Adipocyte (in vitro differentiated cells): ENCODE data around the gene PREPL.
"Not testable (repeated sequence)": the region's sequence is repeated elsewhere in the genome, so short reads cannot be mapped to it uniquely, and the experiment has no call there.

Experiments
- DNase-seq: peaks from one replicate; pipeline ENCODE4 v3.0.0-alpha.2; 2015; ENCODE audit warnings: low read depth
- H3K27me3 ChIP-seq: replicated peaks from 2 replicates; pipeline ENCODE4 v1.7.0; 2013; ENCODE audit warnings: mild to moderate bottlenecking, low read length, moderate library complexity; ENCODE audit not compliant: control insufficient read depth, insufficient read depth
- H3K36me3 ChIP-seq: 2 replicates; pipeline ENCODE4 v1.7.0; 2013; ENCODE audit warnings: low read length, mild to moderate bottlenecking, moderate library complexity; ENCODE audit not compliant: control insufficient read depth, insufficient read depth, severe bottlenecking
- H3K4me1 ChIP-seq: 2 replicates; pipeline ENCODE4 v1.7.0; 2013; ENCODE audit warnings: mild to moderate bottlenecking, low read length, moderate library complexity; ENCODE audit not compliant: control insufficient read depth, insufficient read depth
- H3K4me3 ChIP-seq: 2 replicates; pipeline ENCODE4 v1.7.0; 2013; ENCODE audit warnings: mild to moderate bottlenecking, low read length, moderate library complexity
- H3K9ac ChIP-seq: 2 replicates; pipeline ENCODE4 v1.7.0; 2013; ENCODE audit warnings: mild to moderate bottlenecking, low read length, moderate library complexity
- H3K9me3 ChIP-seq: 2 replicates; pipeline ENCODE4 v1.7.0; 2013; ENCODE audit warnings: mild to moderate bottlenecking, low read length, moderate library complexity; ENCODE audit not compliant: control insufficient read depth

The PREPL gene

DNA sequence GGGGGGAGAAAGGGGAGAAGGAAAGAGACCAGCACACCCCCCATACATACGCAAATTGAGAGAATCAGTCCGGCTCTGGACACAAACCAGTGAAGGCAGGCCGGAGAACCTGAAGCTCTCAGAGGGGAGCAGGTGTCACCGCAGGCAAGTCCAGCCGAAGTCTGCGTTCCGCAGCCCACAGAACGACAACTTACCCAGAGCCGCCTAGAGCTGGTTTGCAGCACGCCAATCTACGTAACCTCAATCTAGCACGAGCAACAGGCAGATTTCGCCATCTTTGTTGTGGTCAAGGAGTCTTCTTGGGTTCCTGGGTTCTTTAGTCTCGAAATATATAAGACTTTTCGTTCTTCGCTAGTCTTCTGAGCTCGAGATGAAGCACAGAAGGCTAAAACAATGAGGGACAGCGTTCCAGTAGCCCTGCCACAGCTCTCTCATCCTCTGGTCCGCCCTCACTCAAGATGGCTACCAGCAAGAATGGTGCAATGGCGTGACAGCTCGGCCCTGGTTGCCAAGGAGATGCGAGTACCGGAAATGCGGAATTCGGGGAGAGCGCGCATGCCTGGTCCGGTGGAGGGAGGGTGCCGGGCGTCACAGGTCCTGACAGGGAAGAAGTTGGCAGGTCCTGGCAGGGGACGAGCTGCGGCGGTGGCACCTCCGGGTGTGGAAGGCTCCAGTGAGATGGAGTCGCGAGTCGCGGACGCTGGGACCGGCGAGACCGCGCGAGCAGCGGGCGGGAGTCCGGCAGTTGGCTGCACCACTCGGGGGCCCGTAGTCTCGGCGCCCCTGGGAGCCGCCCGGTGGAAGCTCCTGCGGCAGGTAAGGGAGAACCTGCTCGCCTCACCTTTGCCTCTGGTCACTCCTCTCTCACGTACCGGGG lies at the start of gene PREPL, which contains the start of gene CAMKMT:
TSS of gene PREPL (minus strand) at position 165 of the 877 bp plus-strand sequence. CDS start 15,152 bp downstream, outside the sequence.
TSS of gene CAMKMT (plus strand) at position 618 of the 877 bp plus-strand sequence.
- peaks cover 15% of the 10 kb centered on the region for H3K4me1 ChIP-seq
- peak within 1 kb of the TSS; percentile 96 for H3K4me3 ChIP-seq
- H3K9me3 ChIP-seq, result no peaks in the 10 kb centered on the region
- peak; percentile 99 for DNase-seq
- H3K9ac ChIP-seq, result peak within 1 kb of the TSS; percentile 94
- no peaks in the 10 kb centered on the region for H3K36me3 ChIP-seq
- no peaks in the 10 kb centered on the region for H3K27me3 ChIP-seq

DNA sequence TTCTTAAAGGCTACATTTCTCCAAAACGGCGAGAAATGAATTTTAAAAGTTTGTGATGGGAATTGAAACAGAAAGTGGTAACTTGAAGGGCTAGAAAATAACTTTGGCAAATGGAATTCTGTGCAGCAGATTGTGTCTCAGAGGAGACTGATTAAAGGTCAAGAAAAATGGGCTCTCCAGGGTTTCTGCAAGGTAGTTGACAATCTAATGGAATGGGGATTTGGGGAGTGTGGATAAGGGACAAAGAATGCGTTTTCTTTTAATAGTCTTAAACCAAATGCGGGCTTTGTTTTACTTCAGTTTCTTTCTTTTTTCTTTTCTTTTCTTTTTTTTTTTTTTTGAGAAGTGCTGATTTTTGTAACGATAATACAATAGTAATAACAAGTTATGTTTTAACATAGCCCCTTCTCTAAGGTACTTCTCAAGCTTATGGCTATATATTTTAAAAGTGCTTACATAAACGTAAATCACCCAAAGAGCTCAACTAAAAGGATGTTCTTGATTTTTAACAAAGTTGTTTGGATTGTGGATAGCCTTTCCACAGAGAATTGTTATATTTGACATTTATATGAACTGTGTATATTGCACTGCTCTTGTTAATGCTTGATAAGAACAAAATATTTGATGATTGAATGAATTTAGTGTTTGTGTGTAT lies 37.1 kb upstream of the PREPL start:
- H3K4me1 ChIP-seq, result peaks cover 12% of the 10 kb centered on the region
- no peaks in the 10 kb centered on the region for H3K27me3 ChIP-seq
- H3K4me3 ChIP-seq, result peak overlapping the region; percentile 80
- no peaks in the 10 kb centered on the region for H3K36me3 ChIP-seq
- H3K9me3 ChIP-seq, result no peaks in the 10 kb centered on the region
- peak; percentile 39 for DNase-seq
- peak overlapping the region; percentile 36 for H3K9ac ChIP-seq

DNA sequence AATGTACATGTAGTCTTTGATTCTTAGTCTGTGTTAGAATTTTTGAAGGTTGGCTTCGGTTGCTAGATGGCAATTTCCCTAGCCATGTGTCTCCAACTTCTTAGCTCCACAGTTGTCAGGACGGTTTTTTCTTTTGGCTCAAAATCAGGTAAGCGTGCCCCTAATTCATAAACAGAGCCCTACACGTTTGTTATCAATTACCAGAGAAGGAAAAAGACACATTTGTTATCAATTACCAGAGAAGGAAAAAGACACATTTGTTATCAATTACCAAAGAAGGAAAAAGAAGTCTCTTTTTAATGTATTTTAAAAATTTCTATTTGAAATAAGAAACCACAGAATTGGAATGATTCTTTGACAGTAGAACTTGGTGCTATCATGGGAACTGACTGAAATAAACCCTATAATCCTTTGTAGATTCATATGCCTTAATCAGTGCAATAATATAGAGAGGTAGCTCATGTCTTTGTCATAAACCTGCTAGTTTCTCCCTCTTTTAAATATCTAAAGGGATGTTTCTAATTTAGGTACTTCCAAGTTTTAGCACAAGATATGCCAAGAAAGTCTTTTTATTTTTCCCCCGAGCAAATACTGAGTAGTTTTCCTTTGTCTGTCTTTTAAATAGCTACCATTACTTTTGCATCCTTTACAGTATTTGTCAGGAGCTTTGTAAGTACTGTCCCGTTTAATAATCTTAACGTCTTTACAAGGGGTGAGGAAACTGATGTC lies 36.3 kb upstream of the PREPL start:
- H3K36me3 ChIP-seq, result no peaks in the 10 kb centered on the region
- DNase-seq, result peak; percentile 28
- H3K4me3 ChIP-seq, result peak overlapping the region; percentile 80
- H3K27me3 ChIP-seq, result no peaks in the 10 kb centered on the region
- no peaks in the 10 kb centered on the region for H3K9me3 ChIP-seq
- peaks cover 12% of the 10 kb centered on the region for H3K4me1 ChIP-seq
- H3K9ac ChIP-seq, result peak overlapping the region; percentile 36

DNA sequence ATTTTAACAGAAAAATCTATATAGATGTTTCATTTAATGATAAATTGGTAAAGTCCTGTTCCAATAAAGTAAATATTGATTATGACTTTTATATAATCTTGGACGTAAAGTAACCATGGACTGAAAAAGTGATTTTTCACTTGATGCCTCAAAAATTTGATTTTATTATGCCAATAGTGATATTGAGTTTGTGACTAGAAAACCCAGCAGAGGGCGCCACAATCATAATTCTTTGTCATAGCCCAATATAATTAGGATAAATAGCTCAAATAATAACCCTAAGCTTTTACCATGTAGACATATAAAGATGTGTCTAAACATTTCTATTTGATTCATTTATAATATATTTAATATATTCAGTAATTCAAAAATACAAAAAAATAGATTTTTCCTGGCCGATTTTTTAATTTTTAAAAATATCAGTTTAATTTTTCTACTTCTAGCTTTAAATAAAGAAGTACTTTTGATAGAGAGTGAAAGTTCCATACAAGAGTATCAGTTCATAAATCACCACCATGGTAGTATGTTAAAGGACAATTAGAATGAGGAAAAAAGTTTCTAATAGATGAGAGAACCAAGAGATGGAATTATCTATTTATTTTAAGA lies 31.1 kb upstream of the PREPL start:
- no peaks in the 10 kb centered on the region for H3K4me1 ChIP-seq
- H3K4me3 ChIP-seq, result no peak overlapping the region
- DNase-seq, result peak; percentile 84
- no peaks in the 10 kb centered on the region for H3K9me3 ChIP-seq
- no peak overlapping the region for H3K9ac ChIP-seq
- no peaks in the 10 kb centered on the region for H3K27me3 ChIP-seq
- H3K36me3 ChIP-seq, result no peaks in the 10 kb centered on the region

DNA sequence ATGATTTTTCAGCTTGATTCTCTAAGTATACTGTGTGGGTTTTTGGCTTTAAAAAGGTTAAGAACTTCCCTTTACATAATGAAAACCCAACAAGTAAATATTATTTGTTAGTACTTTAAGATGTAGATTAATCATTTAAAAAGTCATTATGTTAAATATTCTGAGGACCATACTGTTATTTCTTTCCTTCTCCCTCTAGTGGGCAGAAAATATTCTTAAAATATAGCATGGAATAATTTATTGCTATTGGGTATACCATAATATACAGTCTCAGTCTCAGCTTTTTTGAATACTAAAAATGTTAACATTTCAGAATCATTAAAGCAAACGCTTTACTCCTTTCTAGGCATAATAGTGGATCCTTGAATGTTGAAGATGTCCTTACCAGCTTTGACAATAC lies 28.6 kb upstream of the PREPL start:
- H3K9me3 ChIP-seq, result no peaks in the 10 kb centered on the region
- H3K4me3 ChIP-seq, result no peak overlapping the region
- H3K36me3 ChIP-seq, result no peaks in the 10 kb centered on the region
- H3K4me1 ChIP-seq, result no peaks in the 10 kb centered on the region
- DNase-seq, result peak; percentile 50
- no peak overlapping the region for H3K9ac ChIP-seq
- H3K27me3 ChIP-seq, result no peaks in the 10 kb centered on the region

DNA sequence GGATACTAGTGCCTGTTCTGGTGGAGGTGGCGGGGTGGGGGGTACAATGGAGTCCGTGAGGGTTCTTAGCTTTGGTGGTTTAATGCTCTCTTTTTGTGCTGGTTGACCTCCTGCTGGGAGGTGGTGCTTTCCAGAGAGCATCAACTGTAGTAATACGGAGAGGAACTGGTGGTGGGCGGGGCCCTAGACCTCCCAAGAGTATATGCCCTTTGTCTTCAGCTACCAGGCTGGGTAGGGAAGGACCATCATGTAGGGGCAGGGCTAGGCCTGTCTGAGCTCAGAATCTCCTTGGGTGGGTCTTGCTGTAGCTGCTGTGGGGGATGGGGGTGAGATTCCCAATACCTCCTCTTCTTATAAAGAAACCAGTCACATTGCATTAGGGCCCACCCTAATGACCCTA lies 27.6 kb upstream of the PREPL start:
- no peaks in the 10 kb centered on the region for H3K9me3 ChIP-seq
- H3K4me1 ChIP-seq, result no peaks in the 10 kb centered on the region
- DNase-seq, result no peak
- no peak overlapping the region for H3K4me3 ChIP-seq
- no peak overlapping the region for H3K9ac ChIP-seq
- H3K36me3 ChIP-seq, result no peaks in the 10 kb centered on the region
- H3K27me3 ChIP-seq, result no peaks in the 10 kb centered on the region

DNA sequence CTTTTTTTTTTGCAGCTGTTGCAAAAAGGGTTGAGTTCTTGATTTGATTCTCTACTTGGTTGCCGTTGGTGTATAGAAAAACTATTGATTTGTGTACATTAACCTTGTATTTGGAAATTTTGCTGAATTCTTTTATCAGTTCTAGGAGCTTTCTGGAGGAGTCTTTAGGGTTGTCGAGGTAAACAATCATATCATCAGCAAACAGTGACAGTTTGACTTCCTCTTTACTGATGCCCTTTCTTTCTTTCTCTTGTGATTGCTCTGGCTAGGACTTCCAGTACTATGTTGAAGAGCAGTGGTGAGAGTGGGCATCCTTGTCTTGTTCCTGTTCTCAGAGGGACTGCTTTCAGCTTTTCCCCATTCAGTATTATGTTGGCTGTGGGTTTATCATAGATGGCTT lies 23.9 kb upstream of the PREPL start:
- DNase-seq, H3K9me3 ChIP-seq, H3K27me3 ChIP-seq, H3K9ac ChIP-seq, H3K36me3 ChIP-seq, H3K4me3 ChIP-seq, H3K4me1 ChIP-seq: not testable (repeated sequence)

DNA sequence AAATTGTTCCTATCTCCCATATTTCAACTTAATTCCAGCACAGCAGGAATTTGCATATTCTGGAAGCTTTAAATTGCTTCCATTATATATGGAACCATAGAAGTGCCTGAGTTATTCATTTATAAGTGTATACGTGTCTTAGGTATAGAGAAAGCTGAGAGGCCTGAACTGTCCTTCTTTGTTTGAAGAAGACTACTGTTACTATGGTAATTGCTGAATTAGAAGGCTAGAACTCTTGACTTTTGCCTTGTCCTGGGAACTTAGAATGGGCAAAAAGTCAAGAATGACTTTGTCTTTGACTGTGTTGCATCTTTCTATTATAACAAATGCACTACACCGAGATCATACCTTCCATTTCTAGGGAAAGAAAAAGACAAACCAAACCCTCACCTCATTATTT lies 16.2 kb upstream of the PREPL start:
- Histone ChIP-seq H3K4me3 (no peak overlapping the region), H3K27me3 (no peaks in the 10 kb centered on the region), H3K9me3 (no peaks in the 10 kb centered on the region), H3K9ac (no peak overlapping the region), H3K36me3 (no peaks in the 10 kb centered on the region), H3K4me1 (no peaks in the 10 kb centered on the region)
- DNase-seq, result no peak

DNA sequence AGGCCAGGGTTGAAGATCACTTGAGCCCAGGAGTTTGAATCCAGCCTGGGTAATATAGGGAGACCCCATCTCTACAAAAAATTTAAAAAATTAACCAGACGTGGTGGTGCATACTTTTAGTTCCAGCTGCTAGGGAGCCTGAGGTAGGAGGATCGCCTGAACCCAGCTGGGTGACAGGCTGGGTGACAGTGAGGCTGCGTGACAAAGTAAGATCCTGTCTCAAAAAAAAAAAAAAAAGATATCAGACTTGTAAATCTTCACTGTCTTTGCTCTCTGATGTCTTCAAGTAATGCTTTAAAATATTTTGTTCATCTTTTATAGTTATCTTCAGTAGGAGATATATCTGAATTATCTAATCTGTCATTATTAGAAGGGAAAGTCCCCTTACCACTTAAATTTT lies 11.0 kb upstream of the PREPL start:
- no peaks in the 10 kb centered on the region for H3K36me3 ChIP-seq
- H3K9ac ChIP-seq, result no peak overlapping the region
- no peak for DNase-seq
- no peak overlapping the region for H3K4me3 ChIP-seq
- no peaks in the 10 kb centered on the region for H3K27me3 ChIP-seq
- peaks cover 4% of the 10 kb centered on the region for H3K4me1 ChIP-seq
- no peaks in the 10 kb centered on the region for H3K9me3 ChIP-seq

DNA sequence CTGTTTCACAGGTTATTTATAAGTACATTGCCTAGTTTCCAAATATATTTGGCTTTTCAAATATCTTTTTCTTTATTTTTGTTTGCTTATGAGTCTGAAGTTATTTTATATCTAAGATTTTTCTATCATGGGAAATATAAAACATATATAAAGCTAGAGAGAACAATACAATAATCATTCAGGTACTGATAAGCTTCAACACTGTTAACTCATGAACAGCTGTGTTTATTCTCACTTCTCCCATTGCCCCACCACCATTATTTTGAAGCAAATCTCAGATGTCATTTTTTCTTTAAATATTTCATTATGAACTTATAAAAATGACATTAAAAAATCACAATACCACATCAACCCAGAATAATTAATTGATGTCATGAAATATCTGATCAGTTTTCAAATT lies 10.2 kb upstream of the PREPL start:
- Histone ChIP-seq H3K9ac (no peak overlapping the region), H3K4me1 (peaks cover 4% of the 10 kb centered on the region), H3K36me3 (no peaks in the 10 kb centered on the region), H3K4me3 (no peak overlapping the region), H3K9me3 (no peaks in the 10 kb centered on the region), H3K27me3 (no peaks in the 10 kb centered on the region)
- no peak for DNase-seq

DNA sequence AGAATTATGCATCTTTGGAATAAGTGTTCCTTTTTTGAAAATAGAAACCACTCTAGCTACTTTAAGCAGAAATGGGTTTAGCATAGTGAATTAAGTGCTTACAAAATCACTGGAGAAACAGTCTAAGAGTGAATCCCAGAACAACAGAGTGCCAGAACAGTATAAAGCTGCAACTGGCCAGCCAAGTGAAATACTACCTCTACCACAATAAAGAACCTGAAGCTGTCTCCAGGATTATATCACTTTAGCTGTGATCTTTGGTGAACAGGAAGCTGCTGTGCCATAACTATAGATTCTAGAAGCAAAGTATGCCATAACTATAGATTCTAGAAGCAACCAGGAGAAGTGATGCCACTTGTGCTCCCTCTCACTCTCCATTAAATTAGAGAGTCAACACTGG lies 8.1 kb upstream of the PREPL start:
- no peaks in the 10 kb centered on the region for H3K9me3 ChIP-seq
- no peak overlapping the region for H3K4me3 ChIP-seq
- DNase-seq, result no peak
- H3K4me1 ChIP-seq, result peaks cover 4% of the 10 kb centered on the region
- H3K27me3 ChIP-seq, result no peaks in the 10 kb centered on the region
- no peaks in the 10 kb centered on the region for H3K36me3 ChIP-seq
- H3K9ac ChIP-seq, result no peak overlapping the region
